Neuron (in vitro differentiated cells): ENCODE measurements around the gene NT5M.

Source experiments
- H2AFZ ChIP-seq: one replicate; pipeline ENCODE4 v1.6.1; 2013; ENCODE audit warnings: low read depth, mild to moderate bottlenecking, inconsistent platforms, low read length, moderate library complexity
- H3K27me3 ChIP-seq: one replicate; pipeline ENCODE4 v1.6.1; 2013; ENCODE audit warnings: low read length; ENCODE audit not compliant: insufficient read depth
- H3K36me3 ChIP-seq: one replicate; pipeline ENCODE4 v1.6.1; 2013; ENCODE audit warnings: low read length; ENCODE audit not compliant: insufficient read depth
- H3K4me1 ChIP-seq: one replicate; pipeline ENCODE4 v1.6.1; 2013; ENCODE audit warnings: low read length; ENCODE audit not compliant: insufficient read depth
- H3K4me3 ChIP-seq: 2 replicates; pipeline ENCODE4 v1.5.1; 2013; ENCODE audit warnings: mild to moderate bottlenecking, low read length, moderate library complexity
- H3K9me3 ChIP-seq: one replicate; pipeline ENCODE4 v1.6.1; 2013; ENCODE audit warnings: low read length

The NT5M gene

DNA sequence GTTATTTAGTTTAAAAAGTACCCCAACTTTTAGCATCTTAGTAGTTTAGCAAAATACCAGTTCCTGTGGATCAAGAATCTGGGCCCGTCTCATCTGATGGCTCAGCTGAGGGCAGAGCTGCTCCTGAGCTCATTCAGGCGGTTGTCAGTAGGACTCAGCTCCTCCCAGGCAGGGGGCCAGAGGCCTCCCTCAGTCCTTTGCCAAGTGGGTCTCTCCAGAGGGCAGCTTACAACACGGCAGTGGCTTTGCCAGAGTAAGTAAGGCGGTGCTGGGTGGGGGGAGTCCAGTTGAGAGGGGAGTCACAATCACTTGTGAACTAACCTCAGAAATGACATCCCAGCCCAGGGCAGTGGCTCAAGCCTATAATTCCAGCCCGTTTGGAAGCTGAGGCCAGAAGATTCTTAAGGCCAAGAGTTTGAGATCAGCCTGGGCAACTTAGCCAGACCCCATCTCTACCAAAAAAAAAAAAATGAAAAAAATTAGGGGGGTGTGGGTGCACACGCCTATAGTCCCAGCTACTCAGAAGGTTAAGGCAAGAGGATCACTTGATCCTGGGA, 92.2 kb downstream of the NT5M start:
- peaks cover 8% of the 10 kb centered on the region for H3K27me3 ChIP-seq
- no peaks in the 10 kb centered on the region for H3K9me3 ChIP-seq
- no peaks in the 10 kb centered on the region for H3K36me3 ChIP-seq
- no peak overlapping the region for H2AFZ ChIP-seq
- no peaks in the 10 kb centered on the region for H3K4me1 ChIP-seq
- H3K4me3 ChIP-seq: no peak overlapping the region

DNA sequence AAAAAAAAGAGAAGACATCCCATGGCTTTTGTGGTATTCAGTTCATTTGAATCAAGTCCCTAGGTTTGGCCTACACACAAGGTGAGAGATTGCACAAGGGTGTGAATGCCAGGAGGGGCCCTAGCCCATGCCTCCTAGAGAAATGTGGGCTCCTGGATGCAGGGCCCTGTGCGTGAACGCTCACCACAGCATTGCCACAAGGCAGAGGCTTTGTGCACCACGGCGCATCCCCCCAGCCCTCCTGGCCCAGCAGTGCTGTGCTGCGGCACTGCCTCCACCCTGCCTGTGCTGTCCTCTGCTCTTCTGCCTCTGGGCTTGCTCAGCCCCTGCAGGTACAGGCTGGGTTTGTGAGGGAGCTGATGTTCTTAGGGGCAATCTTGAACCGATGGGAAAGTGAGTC, 92.7 kb downstream of the NT5M start:
- no peaks in the 10 kb centered on the region for H3K36me3 ChIP-seq
- no peak overlapping the region for H3K4me3 ChIP-seq
- H3K27me3 ChIP-seq: peaks cover 8% of the 10 kb centered on the region
- H3K4me1 ChIP-seq: no peaks in the 10 kb centered on the region
- no peak overlapping the region for H2AFZ ChIP-seq
- no peaks in the 10 kb centered on the region for H3K9me3 ChIP-seq
